GM12878 (cell line): ENCODE measurements around the gene SCT. TPM values are rescaled to one million over a fixed set of nuclear protein-coding genes. Genes with fewer than 3 reads are reported as not detected.

Experiments
- ATAC-seq: fragments of 200-7000 bp; cut with Tn5 transposase; 3 replicates; pipeline ENCODE4 v1.9.1; 2020; ENCODE audit warnings: mild to moderate bottlenecking, moderate library complexity
- BruUV-seq: library from RNA; stranded (reverse); fragments of 400-500 nt; replicated peaks from 2 replicates; lab custom pipeline; 2021; lab: Mats Ljungman, UMichigan
- CTCF ChIA-PET: fragments of 300-600 bp; sonication (Branson Sonifier 250); formaldehyde crosslinking; extraction: SDS; loops from one replicate; lab custom pipeline; 2021; ENCODE audit warnings: inconsistent platforms; lab: Yijun Ruan, JAX
- POLR2A ChIA-PET: fragments of 350-600 bp; formaldehyde crosslinking; extraction: SDS; loops from one replicate; lab custom pipeline; 2021; ENCODE audit warnings: inconsistent platforms; lab: Charles Lee
- RAD21 ChIA-PET: fragments of 300-600 bp; sonication (Branson Sonifier 250); formaldehyde crosslinking; loops from one replicate; lab custom pipeline; 2023; ENCODE audit warnings: antibody characterized with exemption; ENCODE audit not compliant: unreplicated experiment; lab: Charles Lee
- SMC1A ChIA-PET: fragments of 300-600 bp; sonication (Branson Sonifier 250); formaldehyde crosslinking; loops from one replicate; lab custom pipeline; 2023; ENCODE audit not compliant: unreplicated experiment, uncharacterized antibody; lab: Charles Lee
- DNase-seq: peaks from one replicate; pipeline ENCODE4 v3.0.0-alpha.2; 2011; ENCODE audit warnings: low read depth, low spot score
- FAIRE-seq: peaks from 3 replicates; lab custom pipeline; 2011; peaks lifted over from hg19 to GRCh38; lab: Jason Lieb, UNC
- H2AFZ ChIP-seq: 2 replicates; pipeline ENCODE4 v1.6.0; 2011; ENCODE audit warnings: low read depth, low read length, control low read depth; ENCODE audit not compliant: control insufficient read depth
- H3K27ac ChIP-seq: 2 replicates; pipeline ENCODE4 v1.5.1; 2011; ENCODE audit warnings: control low read depth; ENCODE audit not compliant: control insufficient read depth, insufficient read depth
- H3K27me3 ChIP-seq, 2 experiments: replicated peaks in 1 of 2; 2 replicates each; pipeline versions ENCODE4 v1.6.0 to v1.6.1; 2011; ENCODE audit warnings: low read length in 1 of 2; ENCODE audit not compliant: control insufficient read depth in 2 of 2, insufficient read depth in 2 of 2
- H3K36me3 ChIP-seq, 2 experiments: 2 replicates each; pipeline ENCODE4 v1.5.1; 2011; ENCODE audit warnings: low read length in 1 of 2; ENCODE audit not compliant: control insufficient read depth in 2 of 2, insufficient read depth in 2 of 2
- H3K4me1 ChIP-seq: 2 replicates; pipeline ENCODE4 v1.6.1; 2011; ENCODE audit warnings: mild to moderate bottlenecking, low read length, moderate library complexity, mixed read lengths; ENCODE audit not compliant: control insufficient read depth, insufficient read depth
- H3K4me2 ChIP-seq: 2 replicates; pipeline ENCODE4 v1.6.0; 2011; ENCODE audit warnings: control low read depth; ENCODE audit not compliant: control insufficient read depth, insufficient read depth
- H3K4me3 ChIP-seq: fragments of 200-600 bp; sonication (generic); 2 replicates; pipeline ENCODE4 v1.5.1; 2016
- H3K79me2 ChIP-seq: 2 replicates; pipeline ENCODE4 v1.6.0; 2011; ENCODE audit warnings: low read length; ENCODE audit not compliant: control insufficient read depth, insufficient read depth
- H3K9ac ChIP-seq: 2 replicates; pipeline ENCODE4 v1.8.0; 2011; ENCODE audit warnings: low read length, control low read depth, mixed read lengths; ENCODE audit not compliant: control insufficient read depth, insufficient read depth
- H3K9me3 ChIP-seq: replicated peaks from 3 replicates; pipeline ENCODE4 v1.5.1; 2011; ENCODE audit warnings: mild to moderate bottlenecking, low read length; ENCODE audit not compliant: control insufficient read depth, insufficient read depth
- H4K20me1 ChIP-seq: 2 replicates; pipeline ENCODE4 v1.6.0; 2011; ENCODE audit not compliant: control insufficient read depth, insufficient read depth
- ASH2L ChIP-seq: fragments of 300-600, 200-600 bp; sonication (generic); IDR thresholded peaks from 2 replicates; pipeline ENCODE4 v1.6.1; 2017; ENCODE audit warnings: low read depth, mild to moderate bottlenecking, borderline replicate concordance
- CEBPB ChIP-seq, 2 experiments: fragments of 150-350 bp in 1 of 2; IDR thresholded peaks; 2 replicates each; pipeline ENCODE4 v1.6.1; 2012 to 2014; ENCODE audit warnings: low read depth in 2 of 2, low read length in 2 of 2, borderline replicate concordance in 1 of 2, inconsistent platforms in 1 of 2
- CREB1 ChIP-seq: IDR thresholded peaks from 2 replicates; pipeline ENCODE4 v1.6.1; 2012; ENCODE audit warnings: low read depth, mild to moderate bottlenecking, inconsistent platforms
- GABPA ChIP-seq: IDR thresholded peaks from 2 replicates; pipeline ENCODE4 v1.6.1; 2014; ENCODE audit warnings: antibody characterized with exemption, low read depth, mild to moderate bottlenecking, inconsistent platforms
- JUNB ChIP-seq: IDR thresholded peaks from 2 replicates; pipeline ENCODE4 v1.6.1; 2016; ENCODE audit warnings: antibody characterized with exemption, mild to moderate bottlenecking
- KAT2A ChIP-seq: conservative IDR thresholded peaks from 2 replicates; pipeline ENCODE4 v1.6.1; 2011; ENCODE audit warnings: low read depth, low read length; ENCODE audit not compliant: control insufficient read depth
- MYC ChIP-seq: IDR thresholded peaks from 2 replicates; pipeline ENCODE4 v1.6.1; 2011; ENCODE audit warnings: mild to moderate bottlenecking, low read length, moderate library complexity, inconsistent platforms; ENCODE audit not compliant: insufficient read depth, insufficient replicate concordance, insufficient read length, severe bottlenecking
- NR2C1 ChIP-seq: fragments of 450-650 bp; IDR thresholded peaks from 2 replicates; pipeline ENCODE4 v1.6.1; 2017; ENCODE audit warnings: antibody characterized with exemption, mild to moderate bottlenecking, moderate library complexity
- NR2F1 ChIP-seq: fragments of 450-650 bp; conservative IDR thresholded peaks from 2 replicates; pipeline ENCODE4 v1.6.1; 2017; ENCODE audit warnings: mild to moderate bottlenecking
- POLR2AphosphoS2 ChIP-seq: IDR thresholded peaks from 2 replicates; pipeline ENCODE4 v1.6.1; 2011; ENCODE audit warnings: low read depth, mild to moderate bottlenecking, low read length, improper control_type of control experiment, moderate library complexity
- RAD21 ChIP-seq: IDR thresholded peaks from 2 replicates; pipeline ENCODE4 v1.6.1; 2011; ENCODE audit warnings: mild to moderate bottlenecking, low read depth, low read length, moderate library complexity; ENCODE audit not compliant: insufficient read depth
- SIN3A ChIP-seq: IDR thresholded peaks from 2 replicates; pipeline ENCODE4 v1.6.1; 2012; ENCODE audit warnings: low read depth, low read length, improper control_type of control experiment
- SKIL ChIP-seq: fragments of 450-650 bp; IDR thresholded peaks from 2 replicates; pipeline ENCODE4 v1.6.1; 2017; ENCODE audit warnings: mild to moderate bottlenecking, low read depth, inconsistent platforms; ENCODE audit not compliant: poor library complexity, severe bottlenecking
- SMAD1 ChIP-seq: fragments of 450-650 bp; IDR thresholded peaks from 2 replicates; pipeline ENCODE4 v1.6.1; 2018; ENCODE audit warnings: mild to moderate bottlenecking, low read depth; ENCODE audit not compliant: partially characterized antibody
- SMARCA5 ChIP-seq: fragments of 450-650 bp; IDR thresholded peaks from 2 replicates; pipeline ENCODE4 v1.6.1; 2017; ENCODE audit warnings: mild to moderate bottlenecking
- SP1 ChIP-seq: IDR thresholded peaks from one replicate; pipeline ENCODE4 v1.6.1; 2011; ENCODE audit warnings: low read depth, low read length
- ZBED1 ChIP-seq: IDR thresholded peaks from 2 replicates; pipeline ENCODE4 v1.6.1; 2016; ENCODE audit warnings: borderline replicate concordance
- ZNF24 ChIP-seq: fragments of 450-650 bp; IDR thresholded peaks from 2 replicates; pipeline ENCODE4 v1.6.1; 2017; ENCODE audit warnings: antibody characterized with exemption, mild to moderate bottlenecking
- WGBS: methylation state at CpG from one replicate; pipeline ENCODE4 v1.1.6; 2016; ENCODE audit warnings: low lambda C conversion rate; ENCODE audit not compliant: insufficient replicate concordance, insufficient coverage; ENCODE audit errors: missing lambda C conversion rate; 5-methylcytosine and 5-hydroxymethylcytosine counted together
- in situ Hi-C: fragments of 300-500 bp; cut with MboI; formaldehyde crosslinking; loops from 9 replicates; pipeline ENCODE4 v1.14.3; 2018; ENCODE audit warnings: mixed read lengths
- intact Hi-C: fragments of 100-400 bp; cut with micrococcal nuclease; formaldehyde crosslinking; loops from one replicate; pipeline ENCODE4 v1.14.2; 2022; ENCODE audit not compliant: unreplicated experiment
- polyA plus RNA-seq, 11 experiments: library from polyadenylated mRNA; depleted of rRNA in 4 of 11; unstranded in 6 of 11; stranded (reverse) in 5 of 11; fragments of >200 nt; fragmentation: Nextera tagmentation in 4 of 11; fragmentation: Illumina TruSeq in 1 of 11; extraction: Ambion mirVana in 4 of 11; extraction: Trizol in 1 of 11; gene quantifications; 1 replicate in 1 of 11; 2 replicates in 10 of 11; pipeline versions ENCODE4 v1.2.1 to v1.2.3, GENCODE V29; 2011 to 2016; ENCODE audit warnings: inconsistent platforms in 2 of 11, missing spikeins in 2 of 11, low read depth in 1 of 11
- total RNA-seq, 4 experiments: library from RNA; depleted of rRNA in 3 of 4; stranded (reverse); fragments of >200 nt in 3 of 4; fragmentation: Illumina TruSeq in 1 of 4; extraction: Trizol in 1 of 4; gene quantifications; 2 replicates each; pipeline versions ENCODE4 v1.2.1 to v1.2.3, GENCODE V29; 2013 to 2021

Gene SCT
- total and polyA plus RNA-seq, 10 of the 15 experiments (the other 5 are each of a cell fraction or from before 2014, with no cell fraction given), result not detected

- peak; percentile 16 for TF ChIP-seq SKIL
- no peak for TF ChIP-seq POLR2AphosphoS2
- 0 out of 2 replicates have a peak, but pooled peaks have one; percentile 13 for TF ChIP-seq ZBED1
- TF ChIP-seq SMARCA5, result peak; percentile 81
- no peak for TF ChIP-seq RAD21
- TF ChIP-seq NR2F1, result peak; percentile 18; the same call in 1 of the 2 replicates
Observed at GRCh38 chr11:616320-617198, 10.4 kb downstream of the SCT start (continued).

- 1% methylated on average over 65 of the region's 66 CpGs for whole genome bisulfite sequencing
- H3K4me3 ChIP-seq, result peak within 1 kb of the TSS; percentile 90
- H3K9me3 ChIP-seq, result no peaks in the 10 kb centered on the region
- H4K20me1 ChIP-seq, result peaks cover 11% of the 10 kb centered on the region
- H2AFZ ChIP-seq, result peak within 1 kb of the TSS; percentile 33; the same call in 1 of the 2 replicates
- in situ Hi-C loops (no loop called here), intact Hi-C loops (loop anchor here (5.0 kb wide), 1 partner anchor 107 kb away; no protein-coding TSS in a partner anchor)
- FAIRE-seq (peak; percentile 93), DNase-seq (peak; percentile 89), ATAC-seq (peak; percentile 92)
- peak within 1 kb of the TSS; percentile 99 for H3K4me2 ChIP-seq
- H3K4me1 ChIP-seq, result peaks cover 14% of the 10 kb centered on the region
- H3K27ac ChIP-seq, result peak within 1 kb of the TSS; percentile 100
- POLR2A ChIA-PET, result interaction anchor here (0.6 to 1.6 kb wide), 9 partner anchors 9 to 308 kb away, joined by 3 to 10 read pairs (median 3); partner anchors contain the start of genes CHID1, IFITM2 and PHRF1
- peaks cover 10 to 29% of the 10 kb centered on the region in 2 experiments; a peak in 3 of 4 replicates for H3K36me3 ChIP-seq
- RAD21 ChIA-PET, result interaction anchor here (1.1 to 1.5 kb wide), 3 partner anchors 79 to 161 kb away, joined by 3 to 6 read pairs (median 4); no protein-coding TSS in a partner anchor
- peak within 1 kb of the TSS; percentile 91 for H3K9ac ChIP-seq
- no peaks in the 10 kb centered on the region for H3K27me3 ChIP-seq
- CTCF ChIA-PET, result interaction anchor here (0.8 kb wide), 1 partner anchor 408 kb away, joined by 4 read pairs; the partner anchor contains the start of genes BET1L and RIC8A
- BruUV-seq, result no TSS peak
- SMC1A ChIA-PET, result no interaction called here
- H3K79me2 ChIP-seq, result peaks cover 26% of the 10 kb centered on the region
- TF ChIP-seq NR2C1, result no peak
- peak; percentile 33 for TF ChIP-seq SMAD1
- 0 out of 2 replicates have a peak, but pooled peaks have one; percentile 1 for TF ChIP-seq SIN3A
- peak; percentile 53 for TF ChIP-seq CREB1
- no peak for TF ChIP-seq CEBPB (IDR thresholded peaks at IDR 0.05; ENCODE audit: borderline replicate concordance in 1 of 2, low read depth in 2 of 2, low read length in 2 of 2)
- no peak for TF ChIP-seq ZNF24
- no peak for TF ChIP-seq JUNB
- peak; percentile 79 for TF ChIP-seq GABPA
- no peak for TF ChIP-seq ASH2L
- no peak for TF ChIP-seq KAT2A
- no peak for TF ChIP-seq MYC
- no peak for TF ChIP-seq SP1
Observed at GRCh38 chr11:615504-616319, 11.3 kb downstream of the SCT start, which contains the start of gene IRF7. Gene IRF7, minus strand, starts transcription at chr11:615950. Its CDS starts 586 bp downstream, at chr11:615364.
